SK-N-SH (cell line): ENCODE results near the gene ZNF622. TPM values are rescaled to one million over a fixed set of nuclear protein-coding genes. Genes with fewer than 3 reads are reported as not detected.

Experiments
- CTCF ChIA-PET: fragments of 300-600, 350-600 bp; formaldehyde crosslinking; extraction: SDS; loops from one replicate; lab custom pipeline; 2021; lab: Yijun Ruan, JAX
- POLR2A ChIA-PET: fragments of 350-600 bp; sonication (Branson Sonifier 250); formaldehyde crosslinking; extraction: SDS; loops from one replicate; lab custom pipeline; 2020; ENCODE audit warnings: antibody characterized with exemption, inconsistent platforms; lab: Yijun Ruan, JAX
- DNase-seq: peaks from one replicate; pipeline ENCODE4 v3.0.0; 2012
- H2AFZ ChIP-seq: fragments of 200-600 bp; sonication (generic); 2 replicates; pipeline ENCODE4 v1.8.1; 2016; ENCODE audit warnings: antibody characterized with exemption, mild to moderate bottlenecking, low read depth
- H3F3A ChIP-seq: fragments of 200-600 bp; sonication (generic); replicated peaks from 2 replicates; pipeline ENCODE3; 2016; ENCODE audit warnings: antibody characterized with exemption, mild to moderate bottlenecking; ENCODE audit not compliant: insufficient read depth
- H3K27ac ChIP-seq, 2 experiments: fragments of 200-500 bp in 1 of 2; fragments of 200-600 bp in 1 of 2; sonication (Bioruptor generic) in 1 of 2; sonication (generic), shearing (Covaris generic) in 1 of 2; 2 replicates each; pipeline versions ENCODE4 v1.5.1 to v1.6.1; 2014 to 2016; ENCODE audit warnings: low read depth in 2 of 2, inconsistent platforms in 1 of 2, low read length in 1 of 2, mild to moderate bottlenecking in 1 of 2, mixed read lengths in 1 of 2
- H3K27me3 ChIP-seq: fragments of 200-600 bp; sonication (generic), shearing (Covaris generic); 2 replicates; pipeline ENCODE4 v1.6.1; 2016; ENCODE audit warnings: mixed run types; ENCODE audit not compliant: insufficient read depth
- H3K36me3 ChIP-seq, 2 experiments: fragments of 200-500 bp in 1 of 2; fragments of 200-600 bp in 1 of 2; sonication (Bioruptor generic) in 1 of 2; sonication (generic) in 1 of 2; replicated peaks in 1 of 2; 2 replicates each; pipeline versions ENCODE3 to v1.5.1; 2014 to 2016; ENCODE audit warnings: low read length in 1 of 2, mild to moderate bottlenecking in 1 of 2; ENCODE audit not compliant: insufficient read depth in 2 of 2, control insufficient read depth in 1 of 2
- H3K4me1 ChIP-seq, 2 experiments: fragments of 200-500 bp in 1 of 2; fragments of 200-600 bp in 1 of 2; sonication (Bioruptor generic) in 1 of 2; sonication (generic), shearing (Covaris generic) in 1 of 2; 2 replicates each; pipeline versions ENCODE4 v1.5.1 to v1.6.1; 2014 to 2016; ENCODE audit warnings: low read depth in 1 of 2, low read length in 1 of 2, mixed run types in 1 of 2; ENCODE audit not compliant: insufficient read depth in 2 of 2, control insufficient read depth in 1 of 2
- H3K4me2 ChIP-seq: fragments of 200-600 bp; sonication (generic), shearing (Covaris generic); 2 replicates; pipeline ENCODE4 v1.6.1; 2017; ENCODE audit warnings: mixed run types
- H3K4me3 ChIP-seq, 2 experiments: fragments of 200-500 bp in 1 of 2; fragments of 200-600 bp in 1 of 2; sonication (Bioruptor generic) in 1 of 2; sonication (generic), shearing (Covaris generic) in 1 of 2; 2 replicates each; pipeline versions ENCODE4 v1.5.1 to v1.8.1; 2014 to 2016; ENCODE audit warnings: low read depth in 2 of 2, inconsistent platforms in 1 of 2, low read length in 1 of 2, mild to moderate bottlenecking in 1 of 2, mixed read lengths in 1 of 2, moderate library complexity in 1 of 2
- H3K79me2 ChIP-seq: fragments of 200-600 bp; sonication (generic); 2 replicates; pipeline ENCODE4 v1.8.1; 2017; ENCODE audit warnings: mild to moderate bottlenecking; ENCODE audit not compliant: insufficient read depth
- H3K9ac ChIP-seq: fragments of 200-600 bp; sonication (generic); 2 replicates; pipeline ENCODE4 v1.6.1; 2017; ENCODE audit warnings: mixed run types
- H3K9me2 ChIP-seq: fragments of 200-600 bp; sonication (generic); 2 replicates; pipeline ENCODE4 v1.6.1; 2017; ENCODE audit warnings: mixed run types
- H3K9me3 ChIP-seq: fragments of 200-600 bp; sonication (generic); 2 replicates; pipeline ENCODE4 v1.6.1; 2017; ENCODE audit warnings: mixed run types, mild to moderate bottlenecking, moderate library complexity
- H4K20me1 ChIP-seq: fragments of 200-600 bp; sonication (generic); 2 replicates; pipeline ENCODE4 v1.6.1; 2017; ENCODE audit warnings: mild to moderate bottlenecking, mixed run types; ENCODE audit not compliant: insufficient read depth
- CHD2 ChIP-seq: fragments of 150-350 bp; IDR thresholded peaks from 2 replicates; pipeline ENCODE4 v1.6.1; 2018; ENCODE audit warnings: low read length; ENCODE audit not compliant: partially characterized antibody
- EP300 ChIP-seq, 2 experiments: IDR thresholded peaks; 2 replicates each; pipeline versions ENCODE4 v1.4.0 to v1.6.1; 2012; ENCODE audit warnings: borderline replicate concordance in 1 of 2, low read depth in 1 of 2, low read length in 1 of 2
- FOSL2 ChIP-seq: IDR thresholded peaks from 2 replicates; pipeline ENCODE4 v1.4.0; 2012; ENCODE audit warnings: low read depth, mild to moderate bottlenecking, moderate library complexity, borderline replicate concordance
- FOXJ3 ChIP-seq: sonication (generic); formaldehyde crosslinking; IDR thresholded peaks from 2 replicates; pipeline ENCODE4 v1.5.1; 2020; ENCODE audit warnings: mild to moderate bottlenecking, missing genetic modification reagents
- JUND ChIP-seq: IDR thresholded peaks from 2 replicates; pipeline ENCODE4 v1.4.0; 2012
- MXI1 ChIP-seq: IDR thresholded peaks from 2 replicates; pipeline ENCODE4 v1.6.1; 2012; ENCODE audit warnings: mild to moderate bottlenecking, low read depth, low read length, improper control_type of control experiment
- NFIC ChIP-seq: IDR thresholded peaks from 2 replicates; pipeline ENCODE4 v1.4.0; 2012; ENCODE audit warnings: borderline replicate concordance
- POLR2AphosphoS5 ChIP-seq: IDR thresholded peaks from 2 replicates; pipeline ENCODE4 v1.6.1; 2012; ENCODE audit warnings: low read depth, low read length
- RAD21 ChIP-seq: IDR thresholded peaks from 2 replicates; pipeline ENCODE4 v1.6.1; 2012; ENCODE audit warnings: mild to moderate bottlenecking, low read length
- RXRA ChIP-seq: IDR thresholded peaks from 2 replicates; pipeline ENCODE4 v1.4.0; 2012; ENCODE audit warnings: low read depth, mild to moderate bottlenecking, borderline replicate concordance
- TCF12 ChIP-seq: IDR thresholded peaks from 2 replicates; pipeline ENCODE4 v1.4.0; 2012
- YY1 ChIP-seq: IDR thresholded peaks from 2 replicates; pipeline ENCODE4 v1.4.0; 2012; ENCODE audit warnings: low read depth, mild to moderate bottlenecking
- WGBS: methylation state at CpG from one replicate; pipeline ENCODE4 v1.1.6; 2017; ENCODE audit warnings: low lambda C conversion rate; 5-methylcytosine and 5-hydroxymethylcytosine counted together
- polyA plus RNA-seq, 3 experiments: library from polyadenylated mRNA; depleted of rRNA; stranded (reverse); fragments of >200 nt; gene quantifications; 2 replicates each; pipeline ENCODE4 v1.2.3, GENCODE V29; 2012
- TF ChIP-seq, protein P1 (sequence below): IDR thresholded peaks from 2 replicates; pipeline ENCODE4 v1.4.0; 2012; ENCODE audit warnings: low read depth, borderline replicate concordance
- TF ChIP-seq, protein P2 (sequence below): fragments of 200-600 bp; sonication (generic); IDR thresholded peaks from 2 replicates; pipeline ENCODE4 v1.6.1; 2017; ENCODE audit warnings: antibody characterized with exemption, mild to moderate bottlenecking, moderate library complexity
- TF ChIP-seq, protein P3 (sequence below): fragments of 150-350 bp; IDR thresholded peaks from 2 replicates; pipeline ENCODE4 v1.6.1; 2016; ENCODE audit warnings: mild to moderate bottlenecking, low read depth, low read length
- TF ChIP-seq, protein P4 (sequence below): IDR thresholded peaks from 2 replicates; pipeline ENCODE4; 2012
- TF ChIP-seq, protein P5 (sequence below): IDR thresholded peaks from 2 replicates; pipeline ENCODE4 v1.4.0; 2012; ENCODE audit warnings: low read depth

The ZNF622 gene
- polyA plus RNA-seq, 1 of the 3 experiments (the other 2 are of a cell fraction) = 20.0 TPM

DNA sequence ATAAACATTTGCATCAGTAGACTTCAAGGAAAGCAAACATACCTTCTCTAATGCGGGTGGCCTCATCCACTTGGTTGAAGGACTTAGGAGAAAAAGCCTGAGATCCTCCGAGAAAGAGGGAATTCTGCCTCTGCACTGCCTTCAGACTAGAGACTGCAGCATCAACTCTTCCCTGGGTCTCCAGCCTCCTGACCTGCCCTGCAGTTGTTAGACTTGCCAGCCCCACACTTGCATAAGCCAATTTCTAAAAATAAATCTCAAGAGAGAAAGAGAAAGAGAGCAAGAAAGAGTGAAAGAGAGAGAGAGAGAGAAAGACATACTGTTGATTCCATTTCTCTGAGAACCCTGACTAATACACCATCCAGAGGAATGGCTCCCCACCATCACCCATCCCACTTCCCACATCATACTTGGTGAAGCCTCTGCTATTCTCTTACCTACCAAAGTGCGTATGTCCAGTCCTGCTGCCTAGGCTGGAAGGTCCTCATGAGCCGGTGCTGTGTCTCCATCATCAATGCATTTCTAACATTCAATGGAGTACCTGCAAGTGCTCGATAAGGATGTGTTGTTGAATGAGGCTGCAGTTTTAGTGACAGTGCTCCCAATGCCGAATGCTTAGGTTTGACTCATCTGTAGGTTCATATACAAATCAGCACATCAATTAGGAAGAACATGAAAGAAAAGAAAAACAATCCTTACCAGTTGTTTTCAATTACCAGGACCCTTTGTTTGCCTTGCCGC, 35.1 kb downstream of the ZNF622 start (continued):
- TF ChIP-seq, protein P1, sequence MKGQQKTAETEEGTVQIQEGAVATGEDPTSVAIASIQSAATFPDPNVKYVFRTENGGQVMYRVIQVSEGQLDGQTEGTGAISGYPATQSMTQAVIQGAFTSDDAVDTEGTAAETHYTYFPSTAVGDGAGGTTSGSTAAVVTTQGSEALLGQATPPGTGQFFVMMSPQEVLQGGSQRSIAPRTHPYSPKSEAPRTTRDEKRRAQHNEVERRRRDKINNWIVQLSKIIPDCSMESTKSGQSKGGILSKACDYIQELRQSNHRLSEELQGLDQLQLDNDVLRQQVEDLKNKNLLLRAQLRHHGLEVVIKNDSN = no peak

DNA sequence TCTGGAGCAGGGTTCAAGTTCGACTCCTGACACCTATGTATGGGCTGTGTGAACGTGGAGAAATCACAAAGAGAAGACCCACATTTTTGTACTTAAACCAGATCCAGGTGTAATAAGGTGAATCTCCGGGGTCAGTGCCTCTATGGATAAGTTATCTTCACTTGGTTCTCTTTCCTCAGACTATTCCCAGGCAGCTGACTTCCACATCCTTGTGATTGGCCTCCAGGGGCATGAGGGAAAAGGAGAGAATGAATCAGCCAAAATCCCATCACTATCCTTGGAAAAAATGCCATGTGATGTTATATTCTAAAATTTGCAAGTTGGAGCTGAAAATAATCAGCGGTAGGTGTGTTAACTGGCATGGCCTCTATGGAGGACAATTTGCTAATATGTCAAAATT, 37.2 kb downstream of the ZNF622 start:
- peaks cover 0 to 8% of the 10 kb centered on the region in 2 experiments; a peak in 2 of 4 replicates for H3K4me1 ChIP-seq
- TF ChIP-seq FOXJ3 (CRISPR knock-in tag) = no peak
- TF ChIP-seq MXI1 = no peak
- TF ChIP-seq, protein P2, sequence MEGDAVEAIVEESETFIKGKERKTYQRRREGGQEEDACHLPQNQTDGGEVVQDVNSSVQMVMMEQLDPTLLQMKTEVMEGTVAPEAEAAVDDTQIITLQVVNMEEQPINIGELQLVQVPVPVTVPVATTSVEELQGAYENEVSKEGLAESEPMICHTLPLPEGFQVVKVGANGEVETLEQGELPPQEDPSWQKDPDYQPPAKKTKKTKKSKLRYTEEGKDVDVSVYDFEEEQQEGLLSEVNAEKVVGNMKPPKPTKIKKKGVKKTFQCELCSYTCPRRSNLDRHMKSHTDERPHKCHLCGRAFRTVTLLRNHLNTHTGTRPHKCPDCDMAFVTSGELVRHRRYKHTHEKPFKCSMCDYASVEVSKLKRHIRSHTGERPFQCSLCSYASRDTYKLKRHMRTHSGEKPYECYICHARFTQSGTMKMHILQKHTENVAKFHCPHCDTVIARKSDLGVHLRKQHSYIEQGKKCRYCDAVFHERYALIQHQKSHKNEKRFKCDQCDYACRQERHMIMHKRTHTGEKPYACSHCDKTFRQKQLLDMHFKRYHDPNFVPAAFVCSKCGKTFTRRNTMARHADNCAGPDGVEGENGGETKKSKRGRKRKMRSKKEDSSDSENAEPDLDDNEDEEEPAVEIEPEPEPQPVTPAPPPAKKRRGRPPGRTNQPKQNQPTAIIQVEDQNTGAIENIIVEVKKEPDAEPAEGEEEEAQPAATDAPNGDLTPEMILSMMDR = peak; percentile 8; the same call in 1 of the 2 replicates
- no peaks in the 10 kb centered on the region for H3K36me3 ChIP-seq
- POLR2A ChIA-PET = interaction anchor here (1.0 kb wide), 1 partner anchor 249 kb away, joined by 3 read pairs; the partner anchor contains the start of gene MARCHF11
- H3K9ac ChIP-seq = no peak overlapping the region
- no peak overlapping the region for H3K27ac ChIP-seq
- no peaks in the 10 kb centered on the region for H3F3A ChIP-seq
- no peak overlapping the region for H3K4me3 ChIP-seq
- no peaks in the 10 kb centered on the region; the same call in 1 of the 2 replicates for H3K27me3 ChIP-seq
- no peaks in the 10 kb centered on the region for H3K9me2 ChIP-seq
- CTCF ChIA-PET = interaction anchor here (0.9 to 2.0 kb wide), 6 partner anchors 27 to 267 kb away, joined by 3 to 8 read pairs (median 4); no protein-coding TSS in a partner anchor
- H3K4me2 ChIP-seq = no peak overlapping the region
- no peaks in the 10 kb centered on the region for H3K79me2 ChIP-seq
- no peak overlapping the region for H2AFZ ChIP-seq
- whole genome bisulfite sequencing = 49% methylated on average over 4 of the region's 4 CpGs
- no peaks in the 10 kb centered on the region for H3K9me3 ChIP-seq
- no peaks in the 10 kb centered on the region for H4K20me1 ChIP-seq
- DNase-seq = no peak

DNA sequence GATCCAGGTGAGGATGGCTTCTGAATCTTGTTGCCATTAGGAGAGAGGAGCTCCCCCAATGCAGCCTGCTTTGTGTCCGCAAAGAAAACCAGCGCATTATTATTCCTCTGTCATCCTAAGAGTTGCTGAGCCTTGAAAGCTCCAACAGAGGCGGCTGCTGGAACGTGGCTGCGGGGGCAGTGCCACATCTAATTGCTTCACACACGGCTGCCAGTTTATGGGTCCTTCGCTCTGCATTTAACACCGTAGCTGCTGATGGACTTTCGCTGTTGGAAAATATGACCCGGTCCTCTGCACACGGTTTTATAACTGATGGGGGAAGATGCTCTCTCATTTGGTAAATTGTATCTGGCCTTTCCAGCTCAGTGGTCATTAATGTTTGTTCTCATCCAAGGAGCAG, 38.0 kb downstream of the ZNF622 start:
- CTCF ChIA-PET = interaction anchor here (0.7 to 2.0 kb wide), 8 partner anchors 9 to 267 kb away, joined by 3 to 8 read pairs (median 4); no protein-coding TSS in a partner anchor
- H3K36me3 ChIP-seq = no peaks in the 10 kb centered on the region
- H3F3A ChIP-seq = no peaks in the 10 kb centered on the region
- 55% methylated on average over 11 of the region's 11 CpGs for WGBS
- H3K4me3 ChIP-seq = no peak overlapping the region
- no peak overlapping the region for H3K27ac ChIP-seq
- POLR2A ChIA-PET = no interaction called here
- H3K9me2 ChIP-seq = no peaks in the 10 kb centered on the region
- no peak overlapping the region for H3K4me2 ChIP-seq
- no peak overlapping the region for H3K9ac ChIP-seq
- H3K27me3 ChIP-seq = no peaks in the 10 kb centered on the region; the same call in 1 of the 2 replicates
- peaks cover 0 to 8% of the 10 kb centered on the region in 2 experiments; a peak in 1 of 4 replicates for H3K4me1 ChIP-seq
- H3K79me2 ChIP-seq = no peaks in the 10 kb centered on the region
- no peaks in the 10 kb centered on the region for H4K20me1 ChIP-seq
- DNase-seq = no peak
- H2AFZ ChIP-seq = no peak overlapping the region
- TF ChIP-seq RAD21 (no peak), RXRA (no peak), JUND (no peak), NFIC (no peak), TCF12 (no peak), EP300 (IDR thresholded peaks at IDR 0.05; ENCODE audit: borderline replicate concordance in 1 of 2, low read depth in 1 of 2, low read length in 1 of 2) (no peak), YY1 (no peak), FOXJ3 (CRISPR knock-in tag) (no peak), CHD2 (no peak), POLR2AphosphoS5 (no peak), FOSL2 (no peak)
- TF ChIP-seq, protein P3, sequence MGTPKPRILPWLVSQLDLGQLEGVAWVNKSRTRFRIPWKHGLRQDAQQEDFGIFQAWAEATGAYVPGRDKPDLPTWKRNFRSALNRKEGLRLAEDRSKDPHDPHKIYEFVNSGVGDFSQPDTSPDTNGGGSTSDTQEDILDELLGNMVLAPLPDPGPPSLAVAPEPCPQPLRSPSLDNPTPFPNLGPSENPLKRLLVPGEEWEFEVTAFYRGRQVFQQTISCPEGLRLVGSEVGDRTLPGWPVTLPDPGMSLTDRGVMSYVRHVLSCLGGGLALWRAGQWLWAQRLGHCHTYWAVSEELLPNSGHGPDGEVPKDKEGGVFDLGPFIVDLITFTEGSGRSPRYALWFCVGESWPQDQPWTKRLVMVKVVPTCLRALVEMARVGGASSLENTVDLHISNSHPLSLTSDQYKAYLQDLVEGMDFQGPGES = no peak
- TF ChIP-seq, protein P4, sequence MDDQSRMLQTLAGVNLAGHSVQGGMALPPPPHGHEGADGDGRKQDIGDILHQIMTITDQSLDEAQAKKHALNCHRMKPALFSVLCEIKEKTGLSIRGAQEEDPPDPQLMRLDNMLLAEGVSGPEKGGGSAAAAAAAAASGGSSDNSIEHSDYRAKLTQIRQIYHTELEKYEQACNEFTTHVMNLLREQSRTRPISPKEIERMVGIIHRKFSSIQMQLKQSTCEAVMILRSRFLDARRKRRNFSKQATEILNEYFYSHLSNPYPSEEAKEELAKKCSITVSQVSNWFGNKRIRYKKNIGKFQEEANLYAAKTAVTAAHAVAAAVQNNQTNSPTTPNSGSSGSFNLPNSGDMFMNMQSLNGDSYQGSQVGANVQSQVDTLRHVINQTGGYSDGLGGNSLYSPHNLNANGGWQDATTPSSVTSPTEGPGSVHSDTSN = no peak
- TF ChIP-seq, protein P5, sequence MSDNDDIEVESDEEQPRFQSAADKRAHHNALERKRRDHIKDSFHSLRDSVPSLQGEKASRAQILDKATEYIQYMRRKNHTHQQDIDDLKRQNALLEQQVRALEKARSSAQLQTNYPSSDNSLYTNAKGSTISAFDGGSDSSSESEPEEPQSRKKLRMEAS = no peak
- no peaks in the 10 kb centered on the region for H3K9me3 ChIP-seq
